ENCODE results near the gene NPM1.

NPM1 gene

DNA sequence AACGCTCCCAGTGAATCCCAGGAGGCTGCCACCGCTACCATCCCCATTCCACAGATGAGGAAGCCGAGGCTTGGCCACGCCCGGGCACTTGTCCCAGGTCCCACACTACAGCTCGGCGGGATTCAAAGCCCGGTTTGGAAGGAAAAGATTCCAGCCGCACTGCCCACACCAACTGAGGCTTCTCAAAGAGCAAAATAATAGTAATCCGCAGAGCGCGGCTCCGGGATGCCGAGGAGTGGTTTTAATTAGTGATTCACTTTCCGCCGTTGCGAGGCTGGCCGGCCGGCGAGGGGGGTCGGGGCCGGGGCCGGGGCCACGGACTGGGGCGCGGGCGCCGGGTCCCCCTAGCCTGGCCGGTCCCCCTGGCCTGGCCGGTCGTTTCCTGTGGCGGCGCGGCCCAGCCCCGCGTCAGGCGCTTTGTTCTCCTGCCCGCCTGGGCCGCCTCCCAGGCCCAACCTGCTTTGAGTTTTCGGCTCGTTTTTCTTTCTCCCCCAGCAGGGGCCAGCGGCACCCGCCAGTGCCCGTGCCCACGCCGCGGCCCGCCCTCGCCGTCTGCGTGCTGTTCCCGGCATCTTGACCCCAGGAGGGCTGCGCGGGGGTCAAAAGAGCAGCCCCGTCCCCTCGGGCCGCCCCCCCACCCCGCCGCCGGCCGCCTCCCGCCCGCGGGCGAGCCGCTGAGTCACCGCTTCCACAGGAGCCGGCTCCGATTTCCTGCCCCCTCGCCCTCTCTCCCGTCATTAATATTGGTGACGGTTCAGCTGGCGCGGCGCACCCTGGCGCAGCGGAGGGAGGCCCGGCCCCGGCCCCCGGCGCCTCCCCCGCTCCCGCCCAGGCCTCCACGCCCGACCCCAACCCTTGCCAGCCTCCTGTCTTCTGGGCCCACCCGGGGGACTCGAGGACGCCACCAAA is 63.0 kb downstream of the NPM1 start:
- no peak for DNase-seq (ENCODE audit: low read depth)

GRCh38 chr5:171451421-171451820 is 63.8 kb downstream of the NPM1 start:
- DNase-seq (ENCODE audit: low read depth): no peak

- DNase-seq (ENCODE audit: low read depth): no peak
Measured at GRCh38 chr5:171453056-171453725, 65.5 kb downstream of the NPM1 start.

DNA sequence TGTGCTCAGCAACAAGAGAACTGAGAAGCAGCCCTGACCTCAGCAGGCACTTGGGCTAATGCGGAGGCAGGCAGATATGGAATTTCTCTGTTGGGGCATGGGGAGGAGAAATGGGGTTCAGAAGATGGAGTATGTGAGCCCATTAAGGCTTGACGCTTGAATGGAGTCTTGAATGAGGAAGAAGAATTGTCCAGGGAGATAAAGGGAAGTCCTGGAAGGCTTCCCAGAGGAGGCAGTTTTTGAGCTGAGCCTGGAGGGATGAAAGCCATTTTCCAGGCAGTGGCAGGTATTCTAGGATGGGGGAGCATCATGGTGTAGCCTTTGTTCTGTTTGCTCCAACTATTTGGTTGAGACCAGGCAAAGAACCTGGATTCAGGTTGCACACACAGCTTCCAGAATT is 66.3 kb downstream of the NPM1 start:
- DNase-seq (ENCODE audit: low read depth): no peak

DNA sequence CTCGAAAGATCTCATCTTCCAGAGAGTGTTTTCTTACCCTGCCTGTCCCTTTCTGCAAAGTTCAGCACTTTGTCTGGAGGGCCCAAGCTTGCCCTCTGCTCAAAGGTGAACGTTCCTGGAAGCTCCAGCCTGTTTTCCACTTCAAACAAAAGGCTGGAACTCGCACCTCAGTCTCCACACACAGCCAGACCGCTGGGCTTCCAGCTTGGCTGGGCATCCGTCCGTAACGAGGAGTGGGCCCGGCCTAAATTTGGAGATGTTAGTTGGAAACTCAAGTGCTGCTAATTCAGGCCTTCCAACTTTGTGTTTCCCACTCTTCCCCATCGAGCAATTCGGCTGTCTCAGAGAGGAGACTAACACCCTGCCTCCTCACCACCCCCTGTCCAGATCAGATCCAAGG is 66.9 kb downstream of the NPM1 start:
- DNase-seq (ENCODE audit: low read depth): no peak

DNA sequence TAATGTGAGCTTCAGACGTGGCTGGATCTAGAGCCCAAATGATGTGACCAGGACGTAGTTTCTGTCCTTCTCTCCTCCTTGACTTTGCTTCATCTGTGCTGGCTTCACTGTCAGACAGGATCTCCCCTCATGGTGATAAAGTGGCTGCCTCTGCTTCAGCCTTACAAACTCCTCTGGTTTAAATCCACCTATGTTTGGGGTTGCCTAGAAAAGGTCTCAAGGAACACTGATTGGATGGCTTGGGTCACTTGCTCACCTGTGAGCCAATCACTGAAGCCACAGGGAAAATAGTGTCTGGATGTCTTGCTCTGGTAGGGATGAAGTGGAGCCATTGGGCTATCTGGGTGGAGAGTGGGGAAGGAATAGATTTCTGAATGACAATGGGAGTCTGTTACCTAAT is 67.9 kb downstream of the NPM1 start:
- DNase-seq (ENCODE audit: low read depth): no peak

- DNase-seq (ENCODE audit: low read depth): no peak
Measured at GRCh38 chr5:171457208-171457981, 69.7 kb downstream of the NPM1 start.

DNA sequence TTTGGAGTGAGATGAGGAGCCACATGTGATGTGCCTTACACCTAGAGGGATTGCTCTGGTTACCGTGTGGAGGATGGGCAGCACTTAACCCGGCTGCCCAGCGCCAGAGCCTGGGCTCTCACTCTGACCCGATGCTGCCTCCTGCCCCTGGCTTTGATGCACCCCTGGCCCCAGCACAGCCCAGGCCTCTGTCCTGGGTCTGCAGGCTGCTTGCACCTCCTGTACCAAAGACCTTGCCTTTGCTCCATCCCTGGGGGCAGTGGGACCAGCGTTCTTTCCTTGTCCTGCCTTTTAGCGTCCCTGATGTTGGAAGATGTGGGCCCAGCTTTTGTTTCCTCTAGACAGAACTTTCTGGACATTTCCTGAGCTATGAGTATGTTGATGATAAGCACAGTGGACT is 72.2 kb downstream of the NPM1 start:
- DNase-seq (ENCODE audit: low read depth): no peak

All from activated T-helper 9 cell treated with anti-CD3 and anti-CD28 coated beads, Interleukin-2, amount 50 U/mL, for 16 hours (primary cell).